Upper lobe of right lung (tissue), 1 donor: ENCODE results near the gene ACSM6. TPM values are rescaled to one million over a fixed set of nuclear protein-coding genes. Genes with fewer than 3 reads are reported as not detected.

Source experiments
- ATAC-seq: fragments of 200-7000 bp; cut with Tn5 transposase; one replicate; pipeline ENCODE4 v1.9.1; 2020; ENCODE audit warnings: mild to moderate bottlenecking, moderate library complexity
- DNase-seq: peaks from one replicate; pipeline ENCODE4 v3.0.0-alpha.2; 2020
- H3K27ac ChIP-seq: fragments of 200-600 bp; one replicate; pipeline ENCODE4 v1.8.0; 2022
- H3K27me3 ChIP-seq: fragments of 200-600 bp; one replicate; pipeline ENCODE4 v1.8.0; 2022; ENCODE audit warnings: mild to moderate bottlenecking
- H3K36me3 ChIP-seq: fragments of 200-600 bp; one replicate; pipeline ENCODE4 v1.8.0; 2022
- H3K4me1 ChIP-seq: fragments of 200-600 bp; one replicate; pipeline ENCODE4 v1.8.0; 2022
- H3K4me3 ChIP-seq: fragments of 200-600 bp; one replicate; pipeline ENCODE4 v1.8.0; 2022; ENCODE audit warnings: mild to moderate bottlenecking
- H3K9me3 ChIP-seq: fragments of 200-600 bp; one replicate; pipeline ENCODE4 v1.8.0; 2022
- CTCF ChIP-seq: fragments of 200-600 bp; IDR thresholded peaks from one replicate; pipeline ENCODE4 v1.8.0; 2022; ENCODE audit warnings: antibody characterized with exemption
- intact Hi-C: fragments of 100-400 bp; cut with DNase I; formaldehyde crosslinking; loops from one replicate; pipeline ENCODE4 v1.11.0; 2022
- total RNA-seq: library from RNA; stranded (reverse); fragmentation: NEBNext Ultra II Directional; extraction: Animal tissue kit (Norgen Biotek cat#: 25700); gene quantifications from one replicate; pipeline ENCODE4 v1.2.1, GENCODE V29; 2021
- donor health status: DM: no; HTN: yes; CAD: no; lungs with severe emphysema.

Gene ACSM6
- total RNA-seq, 1 donor from 2014 or later = not detected

- TF ChIP-seq CTCF = no peak
- ATAC-seq (no peak), DNase-seq (no peak)
- no peaks in the 10 kb centered on the region for H3K9me3 ChIP-seq
- no peak overlapping the region for H3K4me3 ChIP-seq
- peaks cover 4% of the 10 kb centered on the region for H3K4me1 ChIP-seq
- no peaks in the 10 kb centered on the region for H3K27me3 ChIP-seq
- H3K27ac ChIP-seq = no peak overlapping the region
- H3K36me3 ChIP-seq = peaks cover 87% of the 10 kb centered on the region
- intact Hi-C loops = loop anchor here (10.0 kb wide), 1 partner anchor 364 kb away; no protein-coding TSS in a partner anchor
These were observed 46.8 kb downstream of the ACSM6 start for GRCh38 chr10:95240811-95241210.

- ATAC-seq (peak; percentile 76), DNase-seq (peak; percentile 74)
- Histone ChIP-seq H3K27ac (no peak overlapping the region), H3K4me1 (peaks cover 4% of the 10 kb centered on the region), H3K4me3 (no peak overlapping the region), H3K9me3 (no peaks in the 10 kb centered on the region), H3K36me3 (peaks cover 85% of the 10 kb centered on the region), H3K27me3 (no peaks in the 10 kb centered on the region)
- intact Hi-C loops = loop anchor here (10.0 kb wide), 1 partner anchor 363 kb away; no protein-coding TSS in a partner anchor
- no peak for TF ChIP-seq CTCF
These were observed 47.5 kb downstream of the ACSM6 start for GRCh38 chr10:95241533-95241932.

GRCh38 chr10:95242581-95243317, 48.7 kb downstream of the ACSM6 start:
- Histone ChIP-seq H3K9me3 (no peaks in the 10 kb centered on the region), H3K4me3 (no peak overlapping the region), H3K27ac (no peak overlapping the region), H3K36me3 (peaks cover 79% of the 10 kb centered on the region), H3K4me1 (peaks cover 15% of the 10 kb centered on the region), H3K27me3 (no peaks in the 10 kb centered on the region)
- peak; percentile 54 for TF ChIP-seq CTCF
- DNase-seq (no peak), ATAC-seq (peak; percentile 78)
- intact Hi-C loops = loop anchor here (10.0 kb wide), 1 partner anchor 362 kb away; no protein-coding TSS in a partner anchor

GRCh38 chr10:95243318-95243617, 49.2 kb downstream of the ACSM6 start:
- TF ChIP-seq CTCF = peak; percentile 1
- Histone ChIP-seq H3K36me3 (peaks cover 74% of the 10 kb centered on the region), H3K4me1 (peaks cover 21% of the 10 kb centered on the region), H3K27ac (no peak overlapping the region), H3K4me3 (no peak overlapping the region), H3K27me3 (no peaks in the 10 kb centered on the region), H3K9me3 (no peaks in the 10 kb centered on the region)
- DNase-seq (no peak), ATAC-seq (no peak)
- intact Hi-C loops = loop anchor here (10.0 kb wide), 1 partner anchor 362 kb away; no protein-coding TSS in a partner anchor

GRCh38 chr10:95244152-95244551, 50.1 kb downstream of the ACSM6 start:
- Histone ChIP-seq H3K9me3 (no peaks in the 10 kb centered on the region), H3K27me3 (no peaks in the 10 kb centered on the region), H3K4me1 (peaks cover 27% of the 10 kb centered on the region), H3K27ac (no peak overlapping the region), H3K36me3 (peaks cover 76% of the 10 kb centered on the region), H3K4me3 (no peak overlapping the region)
- TF ChIP-seq CTCF = no peak
- intact Hi-C loops = loop anchor here (10.0 kb wide), 1 partner anchor 361 kb away; no protein-coding TSS in a partner anchor
- DNase-seq = no peak
- no peak for ATAC-seq
